Esophagus (tissue), 2 donors: ENCODE data around the gene RAB12. TPM values are rescaled to one million over a fixed set of nuclear protein-coding genes. Genes with fewer than 3 reads are reported as not detected.

Experiments
- H3K27ac ChIP-seq, 2 donors: one replicate each; pipeline ENCODE4 v1.5.1; 2013; ENCODE audit warnings: low read depth in 2 of 2, mild to moderate bottlenecking in 2 of 2, inconsistent platforms in 1 of 2, low read length in 1 of 2, moderate library complexity in 1 of 2
- H3K27me3 ChIP-seq, 2 donors: one replicate each; pipeline ENCODE4 v1.6.1; 2013; ENCODE audit warnings: low read length in 2 of 2, control low read depth in 1 of 2, mild to moderate bottlenecking in 1 of 2; ENCODE audit not compliant: insufficient read depth in 2 of 2, control insufficient read depth in 1 of 2
- H3K36me3 ChIP-seq, 2 donors: one replicate each; pipeline ENCODE4 v1.6.1; 2013; ENCODE audit warnings: low read length in 1 of 2; ENCODE audit not compliant: control insufficient read depth in 2 of 2, insufficient read depth in 2 of 2
- H3K4me1 ChIP-seq, 2 donors: one replicate each; pipeline ENCODE4 v1.6.1; 2013; ENCODE audit warnings: low read length in 1 of 2; ENCODE audit not compliant: control insufficient read depth in 2 of 2, insufficient read depth in 2 of 2
- H3K4me3 ChIP-seq, 2 donors: one replicate each; pipeline ENCODE4 v1.5.1; 2013; ENCODE audit warnings: low read length in 2 of 2, mild to moderate bottlenecking in 2 of 2, low read depth in 1 of 2, moderate library complexity in 1 of 2
- H3K9me3 ChIP-seq, 2 donors: one replicate each; pipeline ENCODE4 v1.6.1; 2013; ENCODE audit warnings: mild to moderate bottlenecking in 2 of 2, low read depth in 1 of 2, low read length in 1 of 2, moderate library complexity in 1 of 2; ENCODE audit not compliant: control insufficient read depth in 2 of 2, insufficient read depth in 1 of 2
- WGBS, 2 donors: extraction: QIAGEN DNeasy Blood & Tissue Kit; methylation state at CpG; one replicate each; pipeline ENCODE4 v1.1.7; 2013; 5-methylcytosine and 5-hydroxymethylcytosine counted together
- polyA plus RNA-seq, 2 donors: library from polyadenylated mRNA; stranded (reverse); fragments of 200-250 nt; gene quantifications; one replicate each; pipeline ENCODE4 v1.2.3, GENCODE V29; 2013
- donor health status: healthy with polysubstance abuse.
- donor health status: Bipolar disorder and iron deficiency.

RAB12 gene
- polyA plus RNA-seq, 2 donors: 18.9 to 20.8 TPM

GRCh38 chr18:8595445-8595844 is 13.8 kb upstream of the RAB12 start:
- Histone ChIP-seq H3K27ac (no peak overlapping the region), H3K4me1 (no peaks in the 10 kb centered on the region), H3K36me3 (no peaks in the 10 kb centered on the region), H3K4me3 (no peak overlapping the region), H3K9me3 (no peaks in the 10 kb centered on the region), H3K27me3 (no peaks in the 10 kb centered on the region)
- 90 to 92% methylated on average over 6 of the region's 6 CpGs for WGBS, 2 donors

DNA sequence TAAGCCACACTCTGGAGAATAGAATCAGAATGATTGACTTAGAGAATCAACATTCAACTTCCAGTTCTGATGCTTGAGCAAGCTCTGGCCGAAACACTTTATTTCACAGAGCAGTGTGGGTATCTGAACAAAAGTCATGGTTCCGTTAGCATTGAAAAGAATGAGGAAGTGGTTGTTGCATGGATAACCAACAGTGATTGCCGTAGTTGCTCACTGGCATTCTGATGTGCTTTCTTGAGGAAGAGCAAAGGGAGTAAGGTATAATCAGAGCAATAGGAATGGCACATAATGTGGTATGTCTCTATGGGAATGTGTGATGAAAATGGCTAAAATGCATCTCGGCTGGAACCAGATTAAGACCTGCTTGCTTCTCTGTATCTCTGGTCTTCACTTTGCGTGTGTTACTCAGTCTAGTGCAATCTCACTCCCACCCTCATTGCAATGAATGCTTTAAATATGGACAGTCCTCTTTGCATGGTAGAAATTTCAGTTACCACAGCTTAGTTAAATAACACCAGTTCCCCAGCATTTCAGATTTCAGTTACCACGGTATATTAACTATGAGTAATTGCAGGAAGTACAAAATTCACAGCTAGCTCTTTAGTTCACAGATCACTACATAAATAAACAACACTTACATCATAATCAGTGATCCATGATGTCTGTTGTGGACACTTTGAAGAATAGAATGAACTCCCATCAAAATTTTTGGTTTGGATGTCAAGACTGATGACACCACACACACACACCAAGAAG is 7.8 kb upstream of the RAB12 start:
- peaks cover 0 to 2% of the 10 kb centered on the region in 2 donors for H3K4me1 ChIP-seq
- H3K36me3 ChIP-seq: no peaks in the 10 kb centered on the region
- no peak overlapping the region for H3K27ac ChIP-seq
- WGBS, 2 donors: 55 to 64% methylated on average over 6 of the region's 6 CpGs
- H3K27me3 ChIP-seq: no peaks in the 10 kb centered on the region
- H3K9me3 ChIP-seq: no peaks in the 10 kb centered on the region
- H3K4me3 ChIP-seq: no peak overlapping the region

GRCh38 chr18:8602040-8602439 is 7.2 kb upstream of the RAB12 start:
- H3K9me3 ChIP-seq: no peaks in the 10 kb centered on the region
- no peak overlapping the region for H3K27ac ChIP-seq
- H3K4me1 ChIP-seq: peaks cover 0 to 2% of the 10 kb centered on the region in 2 donors
- no peaks in the 10 kb centered on the region for H3K27me3 ChIP-seq
- WGBS, 2 donors: 89 to 91% methylated on average over 4 of the region's 4 CpGs
- H3K4me3 ChIP-seq: no peak overlapping the region
- H3K36me3 ChIP-seq: no peaks in the 10 kb centered on the region

GRCh38 chr18:8602557-8602956 is 6.7 kb upstream of the RAB12 start:
- Histone ChIP-seq H3K4me3 (no peak overlapping the region), H3K36me3 (no peaks in the 10 kb centered on the region), H3K27ac (no peak overlapping the region), H3K4me1 (peaks cover 0 to 2% of the 10 kb centered on the region in 2 donors), H3K27me3 (no peaks in the 10 kb centered on the region), H3K9me3 (no peaks in the 10 kb centered on the region)
- WGBS, 2 donors: 90 to 95% methylated on average over 2 of the region's 2 CpGs

DNA sequence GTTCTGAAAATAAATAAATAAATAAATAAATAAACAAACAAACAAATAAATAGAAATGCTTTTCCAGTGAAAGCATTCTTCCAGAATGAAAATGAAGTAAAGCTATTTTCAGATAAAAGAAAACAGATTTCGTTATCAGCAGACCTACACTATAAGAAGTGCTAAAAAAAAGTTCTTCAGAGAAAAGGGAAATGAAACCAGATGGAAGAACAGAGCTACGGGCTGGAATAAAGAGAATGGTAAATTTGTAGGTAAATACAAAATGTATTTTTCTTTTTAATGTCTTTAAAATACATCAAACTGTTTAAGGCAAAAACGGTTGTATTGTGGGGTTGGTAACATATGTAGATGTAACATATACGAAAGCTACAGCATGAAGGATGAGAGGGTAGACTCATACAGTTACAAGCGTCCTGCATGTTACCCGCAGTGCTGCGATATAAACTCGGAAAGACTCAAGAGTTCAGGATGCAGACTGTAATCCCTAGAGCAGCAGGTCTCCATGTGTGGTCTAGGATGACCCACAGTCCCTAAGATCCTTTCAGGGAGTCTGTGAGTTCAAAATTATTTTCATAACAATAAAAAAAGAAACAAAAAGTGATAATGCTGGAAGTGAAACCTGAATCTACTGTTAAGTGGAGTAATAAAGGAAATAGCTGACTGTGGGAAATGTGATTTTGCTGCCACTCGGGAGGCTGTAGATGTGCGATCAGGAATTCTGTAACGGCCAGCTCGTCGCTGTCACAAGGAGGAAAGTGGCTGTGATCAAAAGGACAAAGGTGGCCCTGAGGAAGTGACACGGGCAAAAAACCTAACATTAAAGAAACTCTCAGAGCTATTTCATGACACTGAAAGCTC is 5.3 kb upstream of the RAB12 start:
- no peaks in the 10 kb centered on the region for H3K9me3 ChIP-seq
- no peak overlapping the region for H3K4me3 ChIP-seq
- no peaks in the 10 kb centered on the region for H3K36me3 ChIP-seq
- H3K27ac ChIP-seq: no peak overlapping the region
- peaks cover 0 to 2% of the 10 kb centered on the region in 2 donors for H3K4me1 ChIP-seq
- 60 to 63% methylated on average over 14 of the region's 14 CpGs for WGBS, 2 donors
- no peaks in the 10 kb centered on the region for H3K27me3 ChIP-seq

GRCh38 chr18:8605974-8606373 is 3.3 kb upstream of the RAB12 start:
- 82 to 84% methylated on average over 8 of the region's 8 CpGs for WGBS, 2 donors
- Histone ChIP-seq H3K27me3 (no peaks in the 10 kb centered on the region), H3K27ac (no peak overlapping the region), H3K4me3 (no peak overlapping the region), H3K4me1 (peaks cover 0 to 2% of the 10 kb centered on the region in 2 donors), H3K36me3 (no peaks in the 10 kb centered on the region), H3K9me3 (no peaks in the 10 kb centered on the region)

DNA sequence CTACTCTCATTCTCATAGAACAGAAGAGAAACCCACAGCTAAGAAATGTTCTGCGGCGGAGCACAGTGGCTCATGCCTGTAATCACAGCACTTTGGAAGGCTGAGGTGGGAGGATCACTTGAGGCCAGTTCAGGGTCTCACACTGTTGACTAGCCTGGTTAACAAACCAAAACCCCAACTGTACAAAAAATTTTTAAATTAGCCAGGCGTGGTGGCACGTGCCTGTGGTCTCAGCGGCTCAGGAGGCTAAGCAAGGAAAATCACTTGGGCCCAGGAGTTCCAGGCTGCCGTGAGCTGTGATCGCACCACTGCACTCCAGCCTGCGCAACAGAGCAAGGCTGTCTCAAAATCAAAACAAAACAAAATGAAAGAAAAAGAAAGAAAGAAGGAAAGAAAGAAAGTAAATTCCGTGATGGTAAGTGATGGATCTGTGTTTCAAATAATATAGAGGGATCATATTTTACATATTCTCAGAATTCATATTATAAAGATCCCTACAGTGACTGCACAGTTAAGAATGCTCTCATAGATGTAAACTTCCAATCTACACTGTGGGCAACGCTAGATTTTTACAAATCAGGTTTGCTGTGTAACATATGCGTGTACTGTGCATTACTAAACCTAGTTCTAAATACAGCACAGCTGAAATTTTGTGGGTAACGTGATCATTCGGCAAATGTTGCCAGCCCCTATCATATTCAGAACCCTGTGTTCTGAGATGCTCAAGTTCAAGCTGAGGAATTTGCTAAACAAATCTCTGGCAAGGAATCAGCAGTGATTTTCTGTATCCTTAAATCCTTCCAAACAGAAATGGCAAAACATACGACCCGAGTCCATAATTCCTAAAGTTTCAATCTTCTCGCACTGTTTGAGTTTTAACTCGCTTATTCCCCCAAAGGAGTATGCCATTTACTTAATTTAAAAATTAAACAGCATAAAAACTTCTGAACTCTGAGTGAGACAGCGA is 1.2 kb upstream of the RAB12 start:
- peaks cover 7% of the 10 kb centered on the region in 2 donors for H3K4me1 ChIP-seq
- peak overlapping the region; percentile 75 to 79 for H3K27ac ChIP-seq
- peaks cover 0 to 3% of the 10 kb centered on the region in 2 donors for H3K36me3 ChIP-seq
- H3K9me3 ChIP-seq: no peaks in the 10 kb centered on the region
- 64 to 71% methylated on average over 18 of the region's 18 CpGs for WGBS, 2 donors
- no peaks in the 10 kb centered on the region for H3K27me3 ChIP-seq
- peak overlapping the region; percentile 91 to 97 for H3K4me3 ChIP-seq

DNA sequence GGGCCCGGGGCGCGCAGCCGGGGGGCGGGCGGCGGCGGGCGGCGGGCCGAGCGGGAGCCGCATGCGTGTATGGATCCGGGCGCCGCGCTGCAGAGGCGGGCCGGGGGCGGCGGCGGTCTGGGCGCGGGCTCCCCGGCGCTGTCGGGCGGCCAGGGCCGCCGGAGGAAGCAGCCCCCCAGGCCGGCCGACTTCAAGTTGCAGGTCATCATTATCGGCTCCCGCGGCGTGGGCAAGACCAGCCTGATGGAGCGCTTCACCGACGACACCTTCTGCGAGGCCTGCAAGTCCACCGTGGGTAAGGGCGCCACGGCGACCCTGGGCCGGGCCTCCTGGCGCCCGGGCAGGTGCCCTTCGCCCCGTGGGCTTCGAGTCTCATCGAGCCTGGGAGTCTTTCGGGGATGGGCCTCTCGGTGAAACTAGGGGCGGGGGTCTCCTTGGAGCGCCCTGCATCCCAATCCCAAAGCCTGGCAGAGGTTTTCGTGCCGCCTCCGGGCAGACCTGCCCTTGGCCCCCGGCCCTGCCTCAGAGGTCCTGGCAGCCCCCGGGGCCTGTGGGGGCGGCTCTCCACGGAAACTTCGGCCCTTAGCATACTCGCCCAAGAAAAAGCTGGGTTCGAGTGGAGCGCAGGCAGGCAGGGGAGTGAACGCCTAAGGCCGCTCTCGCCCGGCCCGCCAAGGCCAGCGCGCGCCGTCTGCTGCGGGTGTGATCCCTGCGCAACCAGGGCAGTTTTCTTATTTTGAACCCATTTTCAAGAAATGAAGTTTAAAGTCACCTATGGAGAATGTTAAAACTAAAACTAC is 622 bp downstream of the RAB12 start:
- peak overlapping the region; percentile 91 to 97 for H3K4me3 ChIP-seq
- peaks cover 10% of the 10 kb centered on the region in 2 donors for H3K4me1 ChIP-seq
- 1% methylated on average over 45 to 78 of the region's 78 CpGs for WGBS, 2 donors
- peaks cover 0 to 3% of the 10 kb centered on the region in 2 donors for H3K36me3 ChIP-seq
- H3K27ac ChIP-seq: peak overlapping the region; percentile 75 to 79
- H3K9me3 ChIP-seq: no peaks in the 10 kb centered on the region
- H3K27me3 ChIP-seq: no peaks in the 10 kb centered on the region
